Ishikawa (cell line): ENCODE results near the gene SLC10A7.

Experiments used
- CEBPB ChIP-seq: IDR thresholded peaks from 2 replicates; pipeline ENCODE4 v1.6.1; 2012
- CREB1 ChIP-seq: IDR thresholded peaks from 2 replicates; pipeline ENCODE4 v1.6.1; 2012; ENCODE audit warnings: low read depth
- EGR1 ChIP-seq: IDR thresholded peaks from 2 replicates; pipeline ENCODE4 v1.6.1; 2012
- EP300 ChIP-seq: IDR thresholded peaks from 2 replicates; pipeline ENCODE4 v1.6.1; 2012; ENCODE audit warnings: borderline replicate concordance
- FOXM1 ChIP-seq: IDR thresholded peaks from 2 replicates; pipeline ENCODE4 v1.6.1; 2012; ENCODE audit warnings: low read depth, borderline replicate concordance
- NFIC ChIP-seq: IDR thresholded peaks from 2 replicates; pipeline ENCODE4 v1.6.1; 2012
- RAD21 ChIP-seq: IDR thresholded peaks from 2 replicates; pipeline ENCODE4 v1.6.1; 2012; ENCODE audit warnings: low read depth
- TAF1 ChIP-seq: IDR thresholded peaks from 2 replicates; pipeline ENCODE4 v1.6.1; 2012; ENCODE audit warnings: low read depth, mild to moderate bottlenecking
- TCF12 ChIP-seq: IDR thresholded peaks from 2 replicates; pipeline ENCODE4 v1.6.1; 2012; ENCODE audit warnings: low read depth
- TEAD4 ChIP-seq: IDR thresholded peaks from 2 replicates; pipeline ENCODE4 v1.6.1; 2012
- YY1 ChIP-seq: IDR thresholded peaks from 2 replicates; pipeline ENCODE4 v1.6.1; 2012; ENCODE audit warnings: low read depth
- ZBTB7A ChIP-seq: IDR thresholded peaks from 2 replicates; pipeline ENCODE4 v1.6.1; 2012; ENCODE audit warnings: low read depth
- TF ChIP-seq, protein P1 (sequence below): IDR thresholded peaks from 2 replicates; pipeline ENCODE4 v1.6.1; 2012
- TF ChIP-seq, protein P2 (sequence below): IDR thresholded peaks from 2 replicates; pipeline ENCODE4 v1.6.1; 2012; ENCODE audit warnings: low read depth, mild to moderate bottlenecking
- TF ChIP-seq, protein P3 (sequence below): IDR thresholded peaks from 2 replicates; pipeline ENCODE4 v1.6.1; 2012

Gene SLC10A7

DNA sequence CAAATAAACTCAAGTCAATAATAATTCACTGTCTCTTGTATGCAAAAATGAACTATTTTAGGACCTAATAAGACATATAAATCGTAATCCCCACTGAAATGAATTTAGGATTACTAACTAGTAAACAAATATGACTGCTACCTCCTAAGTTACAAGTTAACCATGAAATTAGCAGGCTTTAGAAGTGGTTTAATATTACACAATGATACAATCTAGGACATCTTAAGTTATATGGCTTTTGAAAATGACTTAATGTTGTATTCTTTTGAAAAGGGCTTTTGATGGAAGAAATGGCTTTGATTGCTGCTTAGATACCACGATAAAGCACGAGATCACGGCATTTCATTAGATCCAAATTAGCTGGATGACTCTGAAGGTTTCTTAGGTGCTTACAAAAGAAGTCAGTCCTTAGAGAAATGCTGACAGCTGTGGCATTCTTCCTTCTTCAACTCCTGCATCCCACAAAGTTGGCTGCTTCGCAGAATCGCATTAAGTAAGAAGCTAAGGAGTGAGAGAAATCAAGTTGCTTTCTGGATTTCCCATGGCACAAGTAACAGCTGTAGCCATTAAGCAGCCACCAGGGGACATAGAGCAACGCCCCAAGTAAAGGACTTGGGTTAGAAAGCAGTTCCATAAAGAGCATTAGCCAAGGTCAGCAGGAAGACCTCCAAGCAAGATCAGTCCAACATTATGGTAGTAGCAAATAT, 6.9 kb downstream of the SLC10A7 start:
- TF ChIP-seq, protein P1, sequence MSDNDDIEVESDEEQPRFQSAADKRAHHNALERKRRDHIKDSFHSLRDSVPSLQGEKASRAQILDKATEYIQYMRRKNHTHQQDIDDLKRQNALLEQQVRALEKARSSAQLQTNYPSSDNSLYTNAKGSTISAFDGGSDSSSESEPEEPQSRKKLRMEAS: no peak
- TF ChIP-seq, protein P2, sequence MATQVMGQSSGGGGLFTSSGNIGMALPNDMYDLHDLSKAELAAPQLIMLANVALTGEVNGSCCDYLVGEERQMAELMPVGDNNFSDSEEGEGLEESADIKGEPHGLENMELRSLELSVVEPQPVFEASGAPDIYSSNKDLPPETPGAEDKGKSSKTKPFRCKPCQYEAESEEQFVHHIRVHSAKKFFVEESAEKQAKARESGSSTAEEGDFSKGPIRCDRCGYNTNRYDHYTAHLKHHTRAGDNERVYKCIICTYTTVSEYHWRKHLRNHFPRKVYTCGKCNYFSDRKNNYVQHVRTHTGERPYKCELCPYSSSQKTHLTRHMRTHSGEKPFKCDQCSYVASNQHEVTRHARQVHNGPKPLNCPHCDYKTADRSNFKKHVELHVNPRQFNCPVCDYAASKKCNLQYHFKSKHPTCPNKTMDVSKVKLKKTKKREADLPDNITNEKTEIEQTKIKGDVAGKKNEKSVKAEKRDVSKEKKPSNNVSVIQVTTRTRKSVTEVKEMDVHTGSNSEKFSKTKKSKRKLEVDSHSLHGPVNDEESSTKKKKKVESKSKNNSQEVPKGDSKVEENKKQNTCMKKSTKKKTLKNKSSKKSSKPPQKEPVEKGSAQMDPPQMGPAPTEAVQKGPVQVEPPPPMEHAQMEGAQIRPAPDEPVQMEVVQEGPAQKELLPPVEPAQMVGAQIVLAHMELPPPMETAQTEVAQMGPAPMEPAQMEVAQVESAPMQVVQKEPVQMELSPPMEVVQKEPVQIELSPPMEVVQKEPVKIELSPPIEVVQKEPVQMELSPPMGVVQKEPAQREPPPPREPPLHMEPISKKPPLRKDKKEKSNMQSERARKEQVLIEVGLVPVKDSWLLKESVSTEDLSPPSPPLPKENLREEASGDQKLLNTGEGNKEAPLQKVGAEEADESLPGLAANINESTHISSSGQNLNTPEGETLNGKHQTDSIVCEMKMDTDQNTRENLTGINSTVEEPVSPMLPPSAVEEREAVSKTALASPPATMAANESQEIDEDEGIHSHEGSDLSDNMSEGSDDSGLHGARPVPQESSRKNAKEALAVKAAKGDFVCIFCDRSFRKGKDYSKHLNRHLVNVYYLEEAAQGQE: no peak
- TF ChIP-seq EGR1: no peak
- TF ChIP-seq YY1: no peak
- TF ChIP-seq TCF12: no peak
- TF ChIP-seq TEAD4: no peak
- no peak for TF ChIP-seq TAF1
- TF ChIP-seq RAD21: no peak
- TF ChIP-seq CEBPB: no peak
- no peak for TF ChIP-seq ZBTB7A
- no peak for TF ChIP-seq EP300
- TF ChIP-seq, protein P3, sequence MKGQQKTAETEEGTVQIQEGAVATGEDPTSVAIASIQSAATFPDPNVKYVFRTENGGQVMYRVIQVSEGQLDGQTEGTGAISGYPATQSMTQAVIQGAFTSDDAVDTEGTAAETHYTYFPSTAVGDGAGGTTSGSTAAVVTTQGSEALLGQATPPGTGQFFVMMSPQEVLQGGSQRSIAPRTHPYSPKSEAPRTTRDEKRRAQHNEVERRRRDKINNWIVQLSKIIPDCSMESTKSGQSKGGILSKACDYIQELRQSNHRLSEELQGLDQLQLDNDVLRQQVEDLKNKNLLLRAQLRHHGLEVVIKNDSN: no peak
- no peak for TF ChIP-seq NFIC
- TF ChIP-seq CREB1: no peak

DNA sequence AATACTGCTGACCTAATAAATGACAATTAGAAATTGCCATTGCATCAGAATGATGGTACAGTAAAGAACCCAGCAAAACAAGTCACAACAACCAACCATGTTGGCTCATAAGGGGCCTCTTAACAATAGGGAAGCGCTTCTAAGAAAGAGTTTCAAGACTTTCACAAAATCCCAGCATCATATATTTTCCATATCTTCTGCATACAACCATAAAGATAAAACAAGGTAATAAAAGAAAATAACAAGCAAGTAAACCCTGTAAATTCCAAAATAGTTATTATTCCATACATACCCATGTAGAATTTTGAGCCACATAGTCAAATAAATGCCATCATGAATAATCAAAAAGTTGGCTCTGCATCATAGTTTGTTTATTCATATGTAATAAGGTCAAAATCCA, 8.2 kb downstream of the SLC10A7 start:
- no peak for TF ChIP-seq EP300
- TF ChIP-seq, protein P2: no peak
- TF ChIP-seq CEBPB: no peak
- TF ChIP-seq YY1: no peak
- TF ChIP-seq FOXM1: no peak
- no peak for TF ChIP-seq RAD21
- TF ChIP-seq EGR1: no peak
- TF ChIP-seq TCF12: no peak
- no peak for TF ChIP-seq CREB1

DNA sequence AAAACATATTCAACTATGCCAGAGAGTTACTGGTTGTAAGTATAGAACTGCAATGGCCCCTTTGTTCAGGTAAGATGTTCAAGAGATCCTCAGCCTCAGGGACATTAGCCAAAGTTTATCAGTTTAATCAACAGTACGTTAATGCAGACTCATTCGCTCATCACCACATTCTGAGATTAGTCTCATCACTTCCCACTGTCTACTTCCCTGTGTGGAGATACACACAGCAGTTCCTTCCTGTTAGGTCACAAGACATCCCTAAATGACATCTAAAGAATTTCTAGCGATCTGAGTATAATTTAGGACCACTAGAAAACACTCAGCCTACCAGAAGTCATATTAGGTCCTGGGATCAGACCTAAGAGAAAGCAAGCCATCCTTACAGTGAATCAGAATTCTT, 10.4 kb downstream of the SLC10A7 start:
- no peak for TF ChIP-seq TEAD4
- no peak for TF ChIP-seq EGR1
- TF ChIP-seq CREB1: no peak
- no peak for TF ChIP-seq TAF1
- TF ChIP-seq FOXM1: no peak
- no peak for TF ChIP-seq TCF12
- TF ChIP-seq NFIC: no peak
- TF ChIP-seq, protein P3: no peak
- TF ChIP-seq YY1: no peak
- TF ChIP-seq RAD21: no peak
- TF ChIP-seq EP300: no peak
- TF ChIP-seq, protein P2: no peak
- TF ChIP-seq, protein P1: no peak
- TF ChIP-seq CEBPB: no peak
- TF ChIP-seq ZBTB7A: no peak

DNA sequence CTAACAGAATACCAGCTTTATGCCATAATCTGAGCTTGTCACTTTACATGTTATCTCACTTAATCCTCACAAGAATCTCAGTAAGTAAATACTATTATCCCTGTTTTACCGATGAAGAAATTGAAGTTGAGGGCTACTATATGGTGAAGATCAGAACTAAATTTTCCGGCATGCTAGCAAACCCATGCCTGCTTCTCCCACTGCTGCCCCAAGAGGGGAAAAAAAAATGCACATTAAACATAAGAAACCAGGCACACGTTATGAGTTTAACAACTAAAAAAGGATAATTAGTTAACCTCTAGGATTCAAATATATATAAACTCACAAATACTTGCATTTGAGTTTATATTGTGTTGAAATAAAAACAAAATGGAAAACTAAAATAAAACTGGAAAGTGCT, 10.8 kb downstream of the SLC10A7 start:
- TF ChIP-seq, protein P3: no peak
- no peak for TF ChIP-seq ZBTB7A
- TF ChIP-seq EP300: no peak
- TF ChIP-seq RAD21: no peak
- TF ChIP-seq, protein P1: no peak
- TF ChIP-seq, protein P2: no peak
- TF ChIP-seq CREB1: no peak
